Liver (tissue), 9 donors: ENCODE results near the gene DPT. TPM values are rescaled to one million over a fixed set of nuclear protein-coding genes. Genes with fewer than 3 reads are reported as not detected.

Experiments used
- DNase-seq: peaks from one replicate; pipeline ENCODE4 v3.0.0-alpha.2; 2017; ENCODE audit warnings: low spot score
- H3K27ac ChIP-seq, 2 donors: one replicate each; pipeline ENCODE4 v1.7.0; 2013; ENCODE audit warnings: inconsistent platforms in 2 of 2, low read length in 2 of 2, control low read depth in 1 of 2, low read depth in 1 of 2, mild to moderate bottlenecking in 1 of 2
- H3K27me3 ChIP-seq, 4 donors: one replicate each; pipeline versions ENCODE4 v1.6.1 to v1.7.0; 2013; ENCODE audit warnings: low read length in 3 of 4, inconsistent platforms in 1 of 4, mild to moderate bottlenecking in 1 of 4, moderate library complexity in 1 of 4; ENCODE audit not compliant: control insufficient read depth in 4 of 4, insufficient read depth in 4 of 4
- H3K36me3 ChIP-seq, 4 donors: one replicate each; pipeline versions ENCODE4 v1.6.1 to v1.7.0; 2013; ENCODE audit warnings: low read length in 3 of 4, mild to moderate bottlenecking in 3 of 4, low read depth in 1 of 4, moderate library complexity in 1 of 4; ENCODE audit not compliant: control insufficient read depth in 4 of 4, insufficient read depth in 3 of 4
- H3K4me1 ChIP-seq, 4 donors: one replicate each; pipeline versions ENCODE4 v1.6.1 to v1.7.0; 2013; ENCODE audit warnings: low read length in 3 of 4, mild to moderate bottlenecking in 3 of 4, moderate library complexity in 1 of 4; ENCODE audit not compliant: control insufficient read depth in 4 of 4, insufficient read depth in 4 of 4
- H3K4me3 ChIP-seq, 3 donors: one replicate each; pipeline versions ENCODE4 v1.6.1 to v1.7.0; 2013; ENCODE audit warnings: low read length in 3 of 3, control low read depth in 1 of 3, low read depth in 1 of 3, mild to moderate bottlenecking in 1 of 3
- H3K9ac ChIP-seq, 2 donors: one replicate each; pipeline ENCODE4 v1.7.0; 2013; ENCODE audit warnings: low read length in 2 of 2, mild to moderate bottlenecking in 2 of 2, moderate library complexity in 2 of 2, control low read depth in 1 of 2, low read depth in 1 of 2
- H3K9me3 ChIP-seq, 4 donors: one replicate each; pipeline versions ENCODE4 v1.6.1 to v1.7.0; 2013; ENCODE audit warnings: low read length in 3 of 4; ENCODE audit not compliant: control insufficient read depth in 4 of 4
- EGR1 ChIP-seq, 2 donors: IDR thresholded peaks; 2 replicates each; pipeline ENCODE4 v1.6.1; 2016 to 2018; ENCODE audit warnings: antibody characterized with exemption in 2 of 2, low read depth in 2 of 2
- FOXA1 ChIP-seq: IDR thresholded peaks from 2 replicates; pipeline ENCODE4 v1.6.1; 2016; ENCODE audit warnings: antibody characterized with exemption
- FOXA2 ChIP-seq: IDR thresholded peaks from 2 replicates; pipeline ENCODE4 v1.6.1; 2016; ENCODE audit warnings: antibody characterized with exemption
- HNF4A ChIP-seq, 2 donors: conservative IDR thresholded peaks; 2 replicates each; pipeline ENCODE4 v1.6.1; 2016; ENCODE audit warnings: antibody characterized with exemption in 2 of 2, mild to moderate bottlenecking in 2 of 2
- HNF4G ChIP-seq: IDR thresholded peaks from 2 replicates; pipeline ENCODE4 v1.6.1; 2016; ENCODE audit warnings: antibody characterized with exemption
- JUND ChIP-seq, 2 donors: IDR thresholded peaks; 2 replicates each; pipeline ENCODE4 v1.6.1; 2016; ENCODE audit warnings: antibody characterized with exemption in 2 of 2
- NR2F2 ChIP-seq: IDR thresholded peaks from 2 replicates; pipeline ENCODE4 v1.6.1; 2016; ENCODE audit warnings: antibody characterized with exemption
- RAD21 ChIP-seq, 2 donors: IDR thresholded peaks; 2 replicates each; pipeline ENCODE4 v1.6.1; 2016; ENCODE audit warnings: antibody characterized with exemption in 2 of 2, mild to moderate bottlenecking in 2 of 2
- REST ChIP-seq: IDR thresholded peaks from 2 replicates; pipeline ENCODE4 v1.6.1; 2016; ENCODE audit warnings: antibody characterized with exemption, mild to moderate bottlenecking
- RXRA ChIP-seq, 2 donors: IDR thresholded peaks; 2 replicates each; pipeline ENCODE4 v1.6.1; 2017 to 2018; ENCODE audit warnings: antibody characterized with exemption in 2 of 2, mild to moderate bottlenecking in 1 of 2
- SP1 ChIP-seq: IDR thresholded peaks from 2 replicates; pipeline ENCODE4 v1.6.1; 2018; ENCODE audit warnings: antibody characterized with exemption, mild to moderate bottlenecking
- TAF1 ChIP-seq: conservative IDR thresholded peaks from 2 replicates; pipeline ENCODE4 v1.6.1; 2016; ENCODE audit warnings: antibody characterized with exemption, mild to moderate bottlenecking
- YY1 ChIP-seq: IDR thresholded peaks from 2 replicates; pipeline ENCODE4 v1.6.1; 2016; ENCODE audit warnings: antibody characterized with exemption, mild to moderate bottlenecking
- WGBS: extraction: QIAGEN DNeasy Blood & Tissue Kit; methylation state at CpG from one replicate; pipeline ENCODE4 v1.1.7; 2013; 5-methylcytosine and 5-hydroxymethylcytosine counted together
- polyA plus RNA-seq, 2 donors: library from polyadenylated mRNA; stranded (reverse) in 1 of 2; unstranded in 1 of 2; fragments of 200-250 nt in 1 of 2; fragments of >200 nt in 1 of 2; fragmentation: Nextera tagmentation in 1 of 2; extraction: Ambion mirVana in 1 of 2; gene quantifications; one replicate each; pipeline versions ENCODE4 v1.2.1 to v1.2.3, GENCODE V29; 2013 to 2015
- total RNA-seq, 2 donors: library from RNA; depleted of rRNA; stranded (reverse); fragments of >200 nt; gene quantifications; one replicate each; pipeline ENCODE4 v1.2.3, GENCODE V29; 2014
- TF ChIP-seq, protein P1 (sequence below): IDR thresholded peaks from 2 replicates; pipeline ENCODE4 v1.6.1; 2016; ENCODE audit warnings: antibody characterized with exemption
- TF ChIP-seq, protein P2 (sequence below): IDR thresholded peaks from 2 replicates; pipeline ENCODE4 v1.6.1; 2016; ENCODE audit warnings: antibody characterized with exemption
- TF ChIP-seq, protein P3 (sequence below): IDR thresholded peaks from 2 replicates; pipeline ENCODE4 v1.6.1; 2016; ENCODE audit warnings: antibody characterized with exemption
- donor health status: healthy.
- donor health status: healthy.
- donor health status: healthy.
- donor health status: healthy.
- donor health status: healthy.

Gene DPT
- total and polyA plus RNA-seq, 4 donors = 0.42 to 5.0 (median 3.0) TPM

DNA sequence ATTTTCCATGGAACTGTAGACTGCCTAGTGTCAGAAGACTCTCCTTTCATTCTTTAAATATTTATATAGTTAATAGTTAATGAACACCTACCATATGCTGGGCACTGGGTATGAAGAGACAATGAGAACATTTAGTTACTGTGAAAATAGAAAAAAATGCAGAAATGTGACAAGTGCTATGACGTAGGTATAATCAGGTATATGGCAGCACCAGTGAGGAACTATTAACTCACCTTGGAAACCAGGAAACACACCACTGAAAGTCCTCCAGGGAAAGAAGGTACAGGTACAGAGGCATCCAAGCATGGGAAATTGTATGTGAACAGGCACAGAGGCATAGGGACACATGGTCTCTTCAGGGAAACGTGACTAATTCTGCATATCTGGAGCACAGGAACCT, 42.3 kb downstream of the DPT start:
- H3K9ac ChIP-seq = no peak overlapping the region
- DNase-seq = no peak
- H3K9me3 ChIP-seq = no peaks in the 10 kb centered on the region
- no peak overlapping the region for H3K27ac ChIP-seq
- WGBS = 95% methylated on average over 2 of the region's 2 CpGs
- TF ChIP-seq RXRA (IDR thresholded peaks at IDR 0.05) = no peak
- TF ChIP-seq RAD21 (IDR thresholded peaks at IDR 0.05) = no peak
- no peaks in the 10 kb centered on the region for H3K27me3 ChIP-seq
- no peak overlapping the region for H3K4me3 ChIP-seq
- no peaks in the 10 kb centered on the region for H3K36me3 ChIP-seq
- peaks cover 0 to 3% (median under 1%) of the 10 kb centered on the region in 4 donors for H3K4me1 ChIP-seq

DNA sequence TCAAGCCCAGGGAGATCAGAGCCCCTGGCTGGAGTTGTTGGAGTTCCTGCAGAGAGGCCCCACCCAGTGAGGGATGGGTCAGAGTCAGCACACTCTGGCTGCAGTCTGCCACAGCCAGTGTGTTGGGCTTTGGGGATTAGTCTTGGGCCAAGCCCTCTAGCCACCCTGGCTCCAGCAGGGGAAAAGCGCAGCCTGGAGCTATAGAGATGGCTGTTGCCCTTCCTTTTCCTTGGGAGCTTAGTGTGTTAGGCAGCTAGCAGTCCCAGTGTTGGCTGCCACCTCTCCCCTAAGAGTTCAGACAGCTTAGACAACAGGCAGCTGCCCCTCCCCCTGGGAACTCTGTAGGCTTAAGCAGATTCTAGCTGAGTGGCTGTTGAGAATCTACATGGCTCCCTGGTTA, 45.1 kb downstream of the DPT start:
- DNase-seq = no peak
- WGBS = 93% methylated on average over 1 of the region's 1 CpG

DNA sequence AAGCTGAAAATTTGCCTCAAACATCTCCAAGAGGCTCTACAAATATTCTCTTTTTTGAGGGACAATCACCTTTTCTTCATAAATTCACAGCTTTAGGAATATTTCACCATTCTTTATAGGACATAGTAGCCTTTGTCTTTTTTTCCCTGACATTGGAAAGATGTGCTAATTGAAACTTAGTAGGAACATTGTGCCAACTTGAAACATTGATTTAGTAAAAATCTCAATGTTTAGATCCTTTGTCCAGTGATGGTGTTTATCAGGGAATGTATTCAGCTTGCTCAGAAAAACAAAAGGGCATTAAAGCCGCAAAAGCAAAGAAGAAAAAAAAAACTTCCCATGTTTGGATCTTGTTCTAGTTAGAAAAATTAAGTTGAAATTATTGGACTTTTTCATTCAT, 52.1 kb downstream of the DPT start:
- TF ChIP-seq HNF4A (conservative IDR thresholded peaks at IDR 0.05) (no peak), SP1 (no peak), FOXA2 (no peak), REST (no peak), HNF4G (no peak), RXRA (IDR thresholded peaks at IDR 0.05) (no peak), YY1 (no peak), RAD21 (IDR thresholded peaks at IDR 0.05) (no peak), TAF1 (no peak), FOXA1 (no peak), EGR1 (IDR thresholded peaks at IDR 0.05; ENCODE audit: low read depth in 2 of 2) (no peak), JUND (IDR thresholded peaks at IDR 0.05) (no peak), NR2F2 (no peak)
- TF ChIP-seq, protein P1, sequence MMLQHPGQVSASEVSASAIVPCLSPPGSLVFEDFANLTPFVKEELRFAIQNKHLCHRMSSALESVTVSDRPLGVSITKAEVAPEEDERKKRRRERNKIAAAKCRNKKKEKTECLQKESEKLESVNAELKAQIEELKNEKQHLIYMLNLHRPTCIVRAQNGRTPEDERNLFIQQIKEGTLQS = no peak
- TF ChIP-seq, protein P2, sequence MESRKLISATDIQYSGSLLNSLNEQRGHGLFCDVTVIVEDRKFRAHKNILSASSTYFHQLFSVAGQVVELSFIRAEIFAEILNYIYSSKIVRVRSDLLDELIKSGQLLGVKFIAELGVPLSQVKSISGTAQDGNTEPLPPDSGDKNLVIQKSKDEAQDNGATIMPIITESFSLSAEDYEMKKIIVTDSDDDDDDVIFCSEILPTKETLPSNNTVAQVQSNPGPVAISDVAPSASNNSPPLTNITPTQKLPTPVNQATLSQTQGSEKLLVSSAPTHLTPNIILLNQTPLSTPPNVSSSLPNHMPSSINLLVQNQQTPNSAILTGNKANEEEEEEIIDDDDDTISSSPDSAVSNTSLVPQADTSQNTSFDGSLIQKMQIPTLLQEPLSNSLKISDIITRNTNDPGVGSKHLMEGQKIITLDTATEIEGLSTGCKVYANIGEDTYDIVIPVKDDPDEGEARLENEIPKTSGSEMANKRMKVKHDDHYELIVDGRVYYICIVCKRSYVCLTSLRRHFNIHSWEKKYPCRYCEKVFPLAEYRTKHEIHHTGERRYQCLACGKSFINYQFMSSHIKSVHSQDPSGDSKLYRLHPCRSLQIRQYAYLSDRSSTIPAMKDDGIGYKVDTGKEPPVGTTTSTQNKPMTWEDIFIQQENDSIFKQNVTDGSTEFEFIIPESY = no peak
- TF ChIP-seq, protein P3, sequence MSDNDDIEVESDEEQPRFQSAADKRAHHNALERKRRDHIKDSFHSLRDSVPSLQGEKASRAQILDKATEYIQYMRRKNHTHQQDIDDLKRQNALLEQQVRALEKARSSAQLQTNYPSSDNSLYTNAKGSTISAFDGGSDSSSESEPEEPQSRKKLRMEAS = no peak
- no peak for DNase-seq
- Histone ChIP-seq H3K27me3 (no peaks in the 10 kb centered on the region), H3K36me3 (no peaks in the 10 kb centered on the region), H3K4me3 (no peak overlapping the region), H3K4me1 (no peaks in the 10 kb centered on the region), H3K9ac (no peak overlapping the region), H3K9me3 (no peaks in the 10 kb centered on the region), H3K27ac (no peak overlapping the region)
- WGBS = 100% methylated on average over 1 of the region's 1 CpG

More for the DNA sequence above, 45.1 kb downstream of the DPT start:
- peaks cover 0 to 2% (median 0%) of the 10 kb centered on the region in 4 donors for H3K4me1 ChIP-seq
- no peak overlapping the region for H3K4me3 ChIP-seq
- TF ChIP-seq RAD21 (IDR thresholded peaks at IDR 0.05) = no peak
- TF ChIP-seq EGR1 (IDR thresholded peaks at IDR 0.05; ENCODE audit: low read depth in 2 of 2) = no peak
- TF ChIP-seq SP1 = no peak
- TF ChIP-seq TAF1 = no peak
- TF ChIP-seq, protein P2 = no peak
- TF ChIP-seq NR2F2 = no peak
- no peak for TF ChIP-seq FOXA2
- no peaks in the 10 kb centered on the region for H3K36me3 ChIP-seq
- no peak overlapping the region for H3K27ac ChIP-seq
- no peaks in the 10 kb centered on the region for H3K9me3 ChIP-seq
- H3K9ac ChIP-seq = no peak overlapping the region
- no peaks in the 10 kb centered on the region for H3K27me3 ChIP-seq
